ENCODE measurements around the gene TSEN34.

Gene TSEN34

DNA sequence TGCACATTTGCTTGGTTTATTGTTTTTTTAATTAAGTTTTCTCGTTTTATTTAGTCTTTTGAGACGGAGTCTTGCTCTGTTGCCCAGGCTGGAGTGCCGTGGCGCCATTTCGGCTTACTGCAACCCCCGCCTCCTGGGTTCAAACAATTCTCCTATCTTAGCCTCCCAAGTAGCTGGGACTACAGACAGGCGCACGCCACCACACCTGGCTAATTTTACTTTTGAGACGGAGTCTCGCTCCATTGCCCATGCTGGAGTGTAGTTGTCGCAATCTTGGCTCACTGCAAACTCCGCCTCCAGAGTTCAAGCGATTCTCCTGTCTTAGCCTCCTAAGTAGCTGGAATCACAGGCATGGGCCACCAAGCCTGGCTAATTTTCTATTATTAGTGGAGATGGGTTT lies 10.9 kb downstream of the TSEN34 start:
- DNase-seq (no peak), ATAC-seq (ENCODE audit: insufficient read depth, low read depth) (no peak)
- TF ChIP-seq, protein P1, sequence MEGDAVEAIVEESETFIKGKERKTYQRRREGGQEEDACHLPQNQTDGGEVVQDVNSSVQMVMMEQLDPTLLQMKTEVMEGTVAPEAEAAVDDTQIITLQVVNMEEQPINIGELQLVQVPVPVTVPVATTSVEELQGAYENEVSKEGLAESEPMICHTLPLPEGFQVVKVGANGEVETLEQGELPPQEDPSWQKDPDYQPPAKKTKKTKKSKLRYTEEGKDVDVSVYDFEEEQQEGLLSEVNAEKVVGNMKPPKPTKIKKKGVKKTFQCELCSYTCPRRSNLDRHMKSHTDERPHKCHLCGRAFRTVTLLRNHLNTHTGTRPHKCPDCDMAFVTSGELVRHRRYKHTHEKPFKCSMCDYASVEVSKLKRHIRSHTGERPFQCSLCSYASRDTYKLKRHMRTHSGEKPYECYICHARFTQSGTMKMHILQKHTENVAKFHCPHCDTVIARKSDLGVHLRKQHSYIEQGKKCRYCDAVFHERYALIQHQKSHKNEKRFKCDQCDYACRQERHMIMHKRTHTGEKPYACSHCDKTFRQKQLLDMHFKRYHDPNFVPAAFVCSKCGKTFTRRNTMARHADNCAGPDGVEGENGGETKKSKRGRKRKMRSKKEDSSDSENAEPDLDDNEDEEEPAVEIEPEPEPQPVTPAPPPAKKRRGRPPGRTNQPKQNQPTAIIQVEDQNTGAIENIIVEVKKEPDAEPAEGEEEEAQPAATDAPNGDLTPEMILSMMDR (IDR thresholded peaks at IDR 0.05; ENCODE audit: borderline replicate concordance, extremely low read depth, low read length, poor library complexity, severe bottlenecking) = no peak
- no peak for TF ChIP-seq EZH2 (IDR thresholded peaks at IDR 0.05; ENCODE audit: borderline replicate concordance, low read depth, low read length, severe bottlenecking)
- Histone ChIP-seq H3K4me3 (ENCODE audit: low read depth in 1 of 2, low read length in 2 of 2) (peak overlapping the region; percentile 38 to 62; a peak in 3 of 4 replicates), H3K9me3 (ENCODE audit: insufficient read depth, low read length, severe bottlenecking) (no peaks in the 10 kb centered on the region), H3K27me3 (ENCODE audit: insufficient read depth, low read length, poor library complexity) (no peaks in the 10 kb centered on the region), H4K20me1 (ENCODE audit: insufficient read depth, low read length) (peaks cover 60% of the 10 kb centered on the region), H3K27ac (ENCODE audit: low read length) (no peak overlapping the region), H3K4me2 (ENCODE audit: insufficient read depth, low read length) (peak overlapping the region; percentile 81), H2AFZ (ENCODE audit: low read depth, low read length) (no peak overlapping the region), H3K9ac (ENCODE audit: low read depth, low read length) (peak overlapping the region; percentile 72), H3K79me2 (ENCODE audit: insufficient read depth, low read length) (peaks cover 69% of the 10 kb centered on the region), H3K36me3 (ENCODE audit: insufficient read depth, low read length) (peaks cover 60% of the 10 kb centered on the region), H3K4me1 (ENCODE audit: insufficient read depth, low read length) (peaks cover 62% of the 10 kb centered on the region)

DNA sequence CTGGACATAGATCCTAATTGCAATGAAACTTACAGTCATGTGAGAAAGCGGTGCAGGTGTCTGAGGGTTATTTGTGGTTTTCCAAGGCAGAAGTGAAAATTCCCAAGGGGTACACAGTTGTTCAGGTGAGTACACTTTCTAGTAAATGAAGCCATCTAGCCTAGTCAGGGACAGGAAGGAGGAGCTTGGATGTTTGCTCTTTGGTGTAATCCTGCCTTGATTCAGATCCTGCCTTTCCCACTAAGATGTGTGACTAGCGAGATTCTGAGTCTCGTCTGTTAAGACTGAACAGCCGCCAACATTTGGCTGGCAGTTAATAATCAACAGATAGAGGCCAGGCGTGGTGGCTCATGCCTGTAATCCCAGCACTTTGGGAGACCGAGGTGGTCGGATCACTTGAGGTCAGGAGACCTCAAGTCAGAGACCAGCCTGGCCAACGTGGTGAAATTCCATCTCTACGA lies 12.1 kb downstream of the TSEN34 start:
- peaks cover 62% of the 10 kb centered on the region for H3K4me1 ChIP-seq (ENCODE audit: insufficient read depth, low read length)
- ATAC-seq (ENCODE audit: insufficient read depth, low read depth) (no peak), DNase-seq (no peak)
- no peak for TF ChIP-seq EZH2 (IDR thresholded peaks at IDR 0.05; ENCODE audit: borderline replicate concordance, low read depth, low read length, severe bottlenecking)
- TF ChIP-seq, protein P1 (IDR thresholded peaks at IDR 0.05; ENCODE audit: borderline replicate concordance, extremely low read depth, low read length, poor library complexity, severe bottlenecking) = no peak
- peak overlapping the region; percentile 72 for H3K9ac ChIP-seq (ENCODE audit: low read depth, low read length)
- peaks cover 72% of the 10 kb centered on the region for H4K20me1 ChIP-seq (ENCODE audit: insufficient read depth, low read length)
- no peaks in the 10 kb centered on the region for H3K27me3 ChIP-seq (ENCODE audit: insufficient read depth, low read length, poor library complexity)
- H3K4me2 ChIP-seq (ENCODE audit: insufficient read depth, low read length) = peak overlapping the region; percentile 81
- peak overlapping the region; percentile 49; the same call in 1 of the 2 replicates for H3K27ac ChIP-seq (ENCODE audit: low read length)
- peaks cover 72% of the 10 kb centered on the region for H3K36me3 ChIP-seq (ENCODE audit: insufficient read depth, low read length)
- no peak overlapping the region for H2AFZ ChIP-seq (ENCODE audit: low read depth, low read length)
- H3K9me3 ChIP-seq (ENCODE audit: insufficient read depth, low read length, severe bottlenecking) = no peaks in the 10 kb centered on the region
- H3K4me3 ChIP-seq (ENCODE audit: low read depth in 1 of 2, low read length in 2 of 2) = peak overlapping the region in 1 of 2 experiments; percentile 62; a peak in 3 of 4 replicates
- H3K79me2 ChIP-seq (ENCODE audit: insufficient read depth, low read length) = peaks cover 79% of the 10 kb centered on the region

DNA sequence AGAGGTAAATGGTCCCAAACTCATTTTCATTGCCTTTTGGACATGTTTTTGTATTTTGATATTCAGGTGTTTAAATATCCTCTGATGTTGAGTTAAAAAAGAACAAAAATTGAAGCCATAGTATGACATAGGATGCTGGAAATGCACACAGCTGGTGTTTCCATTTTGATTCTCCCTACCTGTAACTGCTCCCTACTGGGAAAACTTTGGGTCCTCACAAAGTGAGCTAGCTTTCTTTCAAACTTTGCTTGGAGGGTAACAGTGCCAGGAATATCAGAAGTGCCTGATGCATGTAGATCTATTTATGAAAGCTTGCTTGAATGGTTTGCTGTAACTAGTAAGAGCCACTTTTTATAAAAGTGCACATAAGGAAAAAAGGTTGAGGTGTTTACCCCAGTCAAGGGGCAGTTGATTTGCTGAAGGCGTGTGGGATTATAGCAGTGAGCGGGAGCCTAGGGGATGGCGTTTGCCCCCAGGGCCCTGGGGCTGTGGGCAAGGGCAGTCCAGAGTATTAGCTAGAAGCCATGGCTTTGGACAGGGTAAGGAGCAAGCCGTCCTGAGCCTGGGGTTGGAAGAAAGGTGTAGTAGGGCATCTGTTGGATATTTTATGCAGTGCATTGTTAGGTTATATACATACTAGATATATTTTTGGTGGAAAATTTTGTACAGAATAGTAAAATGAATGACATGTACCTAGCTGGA lies 13.8 kb downstream of the TSEN34 start:
- Histone ChIP-seq H2AFZ (ENCODE audit: low read depth, low read length) (no peak overlapping the region), H4K20me1 (ENCODE audit: insufficient read depth, low read length) (peaks cover 89% of the 10 kb centered on the region), H3K79me2 (ENCODE audit: insufficient read depth, low read length) (peaks cover 92% of the 10 kb centered on the region), H3K9me3 (ENCODE audit: insufficient read depth, low read length, severe bottlenecking) (no peaks in the 10 kb centered on the region), H3K27ac (ENCODE audit: low read length) (no peak overlapping the region), H3K36me3 (ENCODE audit: insufficient read depth, low read length) (peaks cover 88% of the 10 kb centered on the region), H3K4me2 (ENCODE audit: insufficient read depth, low read length) (peak overlapping the region; percentile 81; the same call in 1 of the 2 replicates), H3K9ac (ENCODE audit: low read depth, low read length) (no peak overlapping the region), H3K27me3 (ENCODE audit: insufficient read depth, low read length, poor library complexity) (no peaks in the 10 kb centered on the region), H3K4me1 (ENCODE audit: insufficient read depth, low read length) (peaks cover 56% of the 10 kb centered on the region), H3K4me3 (ENCODE audit: low read depth in 1 of 2, low read length in 2 of 2) (peak overlapping the region in 1 of 2 experiments; percentile 12; a peak in 1 of 4 replicates)
- TF ChIP-seq EZH2 (IDR thresholded peaks at IDR 0.05; ENCODE audit: borderline replicate concordance, low read depth, low read length, severe bottlenecking) = no peak
- TF ChIP-seq, protein P1 (IDR thresholded peaks at IDR 0.05; ENCODE audit: borderline replicate concordance, extremely low read depth, low read length, poor library complexity, severe bottlenecking) = no peak
- DNase-seq = no peak
- no peak for ATAC-seq (ENCODE audit: insufficient read depth, low read depth)

Data from DND-41 (cell line).